Pons (tissue), 1 donor: Measurements from ENCODE around the gene FGFR3.
"Not testable (repeated sequence)": the region's sequence is repeated elsewhere in the genome, so short reads cannot be mapped to it uniquely, and the experiment has no call there.

Experiments used
- DNase-seq: peaks from one replicate; pipeline ENCODE4 v3.0.0-alpha.2; 2016; ENCODE audit warnings: low spot score

FGFR3 gene

DNA sequence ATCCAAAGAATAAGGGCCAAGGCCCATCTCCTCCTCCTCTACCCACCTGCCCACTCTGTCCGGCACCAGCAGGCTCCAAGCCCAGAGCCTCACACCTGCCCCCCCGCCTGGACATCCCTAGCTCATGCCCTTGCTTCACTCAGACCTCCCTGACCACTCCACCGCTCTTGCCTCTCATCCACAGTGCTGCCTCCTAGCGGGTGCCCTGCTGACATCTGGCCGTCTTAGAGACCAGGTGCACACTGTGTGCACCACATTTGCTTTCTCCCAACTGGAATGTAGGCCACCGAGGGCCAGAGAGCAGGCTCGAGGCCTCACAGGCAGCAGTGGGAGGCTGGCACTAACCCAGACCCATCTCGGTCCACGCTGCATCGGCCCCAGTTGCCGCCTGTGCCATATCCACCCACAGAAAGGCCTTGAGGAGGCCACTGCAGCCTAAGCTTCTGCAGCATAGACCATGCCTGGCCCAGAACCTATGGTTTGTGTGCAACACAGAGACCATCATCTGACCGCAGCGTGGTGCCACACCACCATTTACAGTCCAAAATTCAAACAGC lies 49.3 kb downstream of the FGFR3 start:
- DNase-seq: no peak

DNA sequence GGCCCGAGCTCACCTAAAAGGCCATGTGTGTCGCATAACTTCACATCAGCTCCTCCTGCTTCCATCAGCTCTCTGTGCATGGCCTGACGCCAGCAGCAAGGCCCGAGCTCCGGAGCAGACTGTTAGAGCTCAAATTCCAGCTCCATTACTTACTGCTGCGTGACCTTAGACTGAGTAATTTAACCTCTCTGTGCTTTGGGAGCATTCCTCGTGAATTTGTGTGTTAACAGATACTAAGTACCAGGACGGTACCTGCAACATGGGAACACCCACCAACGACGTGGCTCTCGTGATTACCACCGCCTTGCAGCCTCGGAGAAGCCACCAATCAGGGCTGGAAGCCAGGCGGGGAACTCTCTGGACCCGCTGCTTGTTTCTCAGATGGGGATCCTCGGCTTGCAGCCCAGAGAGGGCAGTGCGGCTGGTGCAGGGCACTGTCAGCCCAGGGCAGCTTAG lies 49.9 kb downstream of the FGFR3 start:
- peak; percentile 31 for DNase-seq

DNA sequence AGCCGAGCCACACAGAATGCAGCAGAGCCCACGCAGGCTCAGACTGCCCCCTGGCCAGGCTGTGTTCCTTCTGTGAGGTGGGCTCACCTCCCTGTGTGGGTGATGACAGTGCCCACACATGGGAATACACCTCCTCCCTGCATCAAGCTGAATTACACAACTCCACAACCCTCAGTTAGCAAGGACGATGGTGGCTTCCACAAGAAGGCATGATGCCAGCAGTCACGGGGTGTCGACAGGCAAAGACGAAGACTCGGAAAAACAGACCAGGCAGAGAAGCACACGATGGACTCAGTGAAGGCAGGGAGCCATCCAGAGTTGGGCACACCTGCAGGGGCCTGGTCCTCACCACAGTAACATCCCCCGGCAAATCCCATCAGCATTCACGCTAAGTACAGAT lies 50.8 kb downstream of the FGFR3 start:
- peak; percentile 49 for DNase-seq

DNA sequence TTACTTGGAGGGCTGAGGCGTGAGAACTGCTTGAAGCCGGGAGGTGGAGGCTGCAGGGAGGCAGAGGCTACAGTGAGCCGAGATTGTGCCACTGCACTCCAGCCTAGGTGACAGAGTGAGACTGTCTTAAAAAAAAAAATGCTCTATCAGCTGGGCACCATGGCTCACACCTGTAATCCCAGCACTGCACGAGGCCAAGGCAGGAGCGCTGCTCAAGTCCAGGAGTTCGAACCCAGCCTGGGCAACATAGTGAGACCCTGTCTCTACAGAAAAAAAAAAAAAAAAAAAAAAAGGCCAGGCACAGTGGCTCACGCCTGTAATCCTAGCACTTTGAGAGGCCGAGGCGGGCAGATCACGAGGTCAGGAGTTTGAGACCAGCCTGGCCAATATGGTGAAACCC lies 51.5 kb downstream of the FGFR3 start:
- DNase-seq: not testable (repeated sequence)

DNA sequence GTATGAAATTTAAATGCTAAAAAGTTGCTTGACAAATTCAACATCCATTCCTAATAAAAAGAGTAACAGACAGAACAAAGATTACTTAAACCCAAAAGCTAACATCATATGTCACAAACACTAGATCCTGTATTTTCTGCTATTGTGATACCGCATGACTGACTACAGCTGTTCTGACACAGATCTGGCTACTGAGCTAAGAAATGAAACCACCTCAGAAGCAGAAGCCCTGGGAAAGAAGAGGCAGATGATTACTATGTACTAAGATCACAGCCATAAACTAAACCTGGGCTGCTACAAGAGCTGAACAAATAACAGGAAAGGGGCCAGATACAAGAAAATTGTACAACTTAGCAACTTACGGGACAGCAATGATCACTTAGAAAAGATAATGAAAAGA lies 53.5 kb downstream of the FGFR3 start:
- DNase-seq: no peak

DNA sequence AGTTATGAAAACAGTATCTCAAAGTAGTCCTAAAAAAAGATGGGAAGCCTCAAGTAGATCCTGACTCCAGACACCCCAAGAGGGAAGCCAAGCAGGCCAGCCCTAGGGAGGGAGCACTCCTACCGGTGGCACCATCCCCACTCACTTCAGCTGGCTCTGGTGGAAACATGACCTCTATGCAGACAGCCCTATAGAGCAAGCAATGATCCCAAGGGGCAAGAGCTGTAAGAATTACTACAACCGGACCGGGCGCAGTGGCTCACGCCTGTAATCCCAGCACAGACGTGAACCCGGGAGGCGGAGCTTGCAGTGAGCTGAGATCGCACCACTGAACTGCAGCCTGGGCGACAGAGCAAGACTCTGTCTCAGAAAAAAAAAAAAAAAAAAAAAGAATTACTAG lies 57.2 kb downstream of the FGFR3 start:
- no peak for DNase-seq

DNA sequence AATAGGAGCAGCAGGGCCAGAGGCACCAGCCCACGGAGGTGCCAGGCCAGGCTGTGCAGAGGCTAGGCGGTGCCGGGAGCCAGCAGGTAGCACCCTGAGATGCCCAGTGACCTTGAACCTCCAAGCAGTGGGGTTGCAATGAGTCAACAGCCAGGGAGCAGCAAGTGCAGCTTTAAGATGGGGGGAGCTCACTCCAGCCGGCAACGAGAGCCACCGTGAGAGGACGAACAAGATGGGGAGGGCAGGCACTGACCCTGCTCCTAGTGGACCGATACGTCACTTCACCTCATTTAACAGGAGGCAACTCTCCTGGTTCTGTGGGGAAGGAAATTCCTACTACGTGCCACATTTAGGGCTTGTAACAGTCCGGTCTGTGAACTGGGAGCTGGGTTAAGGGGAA lies 58.1 kb downstream of the FGFR3 start:
- DNase-seq: no peak

DNA sequence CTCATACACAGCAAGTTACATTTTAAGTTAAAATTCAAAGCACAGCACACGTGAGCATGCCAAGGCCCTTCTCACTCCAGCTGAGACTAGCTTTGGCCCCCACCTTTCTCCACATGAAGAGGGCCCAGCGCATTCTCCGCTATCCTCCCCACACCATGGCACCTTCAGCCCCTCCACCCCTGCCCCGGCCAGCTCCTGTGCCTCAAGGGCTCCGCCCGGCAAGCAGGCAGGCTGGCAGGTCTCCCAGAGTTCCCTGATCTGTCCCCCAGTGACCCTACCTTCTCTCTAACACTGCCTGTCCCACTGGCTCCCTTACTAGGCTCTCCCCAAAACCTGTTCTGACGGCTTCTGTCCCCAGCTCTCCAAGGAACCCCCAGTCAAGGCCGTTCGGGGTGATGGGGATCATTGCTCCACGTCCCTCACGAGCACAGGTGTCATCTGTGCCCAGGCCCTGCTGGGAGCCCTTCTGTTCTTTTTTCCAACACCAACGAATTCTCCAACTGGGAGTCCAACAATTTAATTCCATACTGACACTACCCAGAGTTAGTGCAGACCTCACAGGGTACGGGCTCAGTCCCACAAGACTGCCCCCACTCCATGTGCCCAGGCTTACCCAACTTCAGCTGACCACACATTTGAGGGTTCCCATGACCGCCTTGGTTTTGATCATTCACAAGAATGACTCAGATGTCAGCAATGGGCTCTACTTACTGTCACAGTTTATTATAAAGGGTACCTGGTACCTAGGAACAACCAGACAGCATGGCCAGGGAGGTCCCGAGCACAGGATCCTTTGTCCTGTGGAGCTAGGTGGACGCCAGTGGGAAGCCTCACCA lies 58.7 kb downstream of the FGFR3 start:
- no peak for DNase-seq

DNA sequence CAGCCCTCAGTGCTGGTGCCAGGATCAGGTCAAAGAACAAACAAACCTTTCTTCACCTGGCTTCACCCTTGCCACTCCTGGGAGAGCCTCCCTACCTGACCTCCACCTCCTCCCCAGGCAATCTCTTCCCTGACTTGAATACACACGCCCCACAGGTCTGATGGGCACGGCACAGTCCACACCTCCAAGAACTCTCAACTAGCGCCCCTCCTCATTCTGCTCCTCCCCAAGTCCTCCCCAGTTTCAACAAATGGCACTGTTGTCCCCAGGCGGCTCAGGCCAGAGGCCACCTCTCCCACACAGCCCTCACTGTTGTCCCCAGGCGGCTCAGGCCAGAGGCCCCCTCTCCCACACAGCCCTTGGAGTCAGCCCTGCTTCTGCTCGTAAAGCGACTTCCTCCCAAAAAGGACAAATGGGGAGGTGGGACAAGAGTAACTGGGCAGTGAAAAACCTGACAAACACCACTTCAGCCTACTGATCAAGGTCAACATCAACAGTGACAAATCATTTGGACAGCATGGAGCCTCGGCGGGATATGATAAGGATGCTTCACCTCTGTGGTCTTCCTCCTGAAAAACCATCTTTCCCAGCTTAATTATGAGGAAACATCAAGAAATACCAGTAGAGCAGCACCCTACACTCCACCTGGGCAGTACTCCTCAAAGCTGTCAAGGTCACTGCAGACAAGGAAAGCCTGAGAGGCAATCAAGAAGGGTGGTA lies 60.0 kb downstream of the FGFR3 start:
- DNase-seq: no peak

DNA sequence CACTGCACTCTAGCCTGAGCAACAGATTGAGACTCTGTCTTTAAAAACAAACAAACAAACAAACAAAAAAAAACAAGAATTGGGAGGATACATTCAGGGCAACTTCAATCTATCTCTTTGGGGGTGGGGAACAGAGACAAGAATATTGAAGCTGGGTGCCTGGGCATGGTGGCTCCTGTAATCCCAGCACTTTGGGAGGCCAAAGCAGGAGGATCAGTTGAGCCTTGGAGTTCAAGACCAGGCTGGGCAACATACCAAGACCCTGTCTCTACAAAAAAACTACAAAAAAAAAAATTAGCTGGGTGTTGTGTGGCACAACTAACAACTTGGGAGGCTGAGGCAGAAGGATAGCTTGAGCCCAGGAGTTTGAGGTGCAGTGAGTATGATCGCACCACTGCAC lies 61.7 kb downstream of the FGFR3 start:
- no peak for DNase-seq

DNA sequence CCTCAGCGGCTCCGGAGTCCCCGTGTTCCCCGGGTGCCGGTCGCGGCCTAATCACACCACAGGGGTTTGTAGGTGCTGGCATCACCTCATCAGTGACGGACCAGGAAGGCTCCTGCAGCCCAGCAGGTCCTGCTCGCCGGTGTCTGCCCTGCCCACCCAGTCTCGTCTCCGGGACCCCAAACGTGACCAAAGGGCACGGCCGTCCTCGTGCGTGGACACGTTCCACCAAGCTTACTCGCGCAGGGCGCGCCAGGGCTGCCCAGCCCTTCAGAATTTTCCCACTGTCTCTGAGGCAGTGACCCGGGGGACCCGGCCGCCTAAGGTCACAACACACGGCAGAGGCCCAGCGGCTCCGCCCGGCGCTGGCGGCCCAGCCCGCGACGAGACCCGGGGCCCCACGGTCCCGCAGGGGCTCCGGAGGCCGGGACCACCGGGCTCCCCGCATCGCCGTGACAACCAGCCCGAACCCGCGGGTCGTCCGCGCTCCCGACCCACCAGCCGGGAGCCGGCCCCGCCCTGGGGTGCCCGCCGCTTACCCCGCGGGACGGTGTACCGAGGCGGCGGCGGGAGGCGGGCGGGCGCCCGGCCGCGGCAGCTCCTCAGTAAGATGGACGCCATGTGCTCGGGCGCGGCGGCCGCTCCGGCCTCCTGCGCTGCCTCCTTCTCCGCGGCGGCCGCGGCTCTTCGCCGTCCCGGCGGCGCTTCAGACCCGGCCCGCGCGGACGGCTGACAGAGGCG lies 62.4 kb downstream of the FGFR3 start:
- DNase-seq: no peak

DNA sequence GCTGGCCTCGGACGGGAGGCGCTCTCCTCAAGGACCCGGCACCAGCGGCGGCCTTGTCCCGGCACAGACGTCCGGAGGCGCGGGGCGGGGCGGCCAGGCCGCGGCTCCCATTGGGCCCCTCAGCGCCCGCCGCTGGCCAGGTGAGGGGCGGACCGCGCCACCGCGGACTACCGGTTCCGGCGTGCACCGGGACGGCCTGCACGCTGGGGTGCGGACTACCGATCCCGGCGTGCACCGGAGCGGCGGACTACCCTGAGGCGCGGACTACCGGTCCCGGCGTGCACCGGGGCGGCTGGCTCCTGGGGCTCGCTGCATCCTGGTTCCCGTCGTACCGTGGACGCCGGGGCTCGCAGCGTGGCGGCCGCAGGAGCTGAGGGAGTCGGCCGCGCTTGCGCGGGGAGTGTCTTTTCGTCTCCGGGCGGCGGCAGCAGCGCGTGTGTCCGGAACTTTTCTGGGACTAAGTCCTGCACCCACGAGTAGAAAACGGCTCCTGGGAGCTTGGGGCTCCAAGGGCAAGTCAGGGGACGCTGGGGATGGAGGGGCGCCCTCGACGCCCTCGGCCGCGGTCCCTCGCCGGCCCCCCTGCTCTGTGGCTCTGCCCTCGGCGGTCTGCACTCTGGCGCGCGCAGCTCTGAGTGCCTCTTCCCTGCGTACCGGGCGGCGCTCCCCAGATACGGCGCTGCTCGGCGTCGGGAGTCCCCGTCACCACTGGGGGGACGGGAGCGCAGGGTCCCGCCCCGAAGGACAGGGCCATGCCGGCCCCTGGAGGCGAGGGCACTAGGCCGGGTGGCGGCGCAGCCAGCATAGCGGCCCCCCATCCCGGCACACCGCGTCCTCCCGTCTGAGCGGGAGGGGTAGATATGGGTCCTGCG lies 63.2 kb downstream of the FGFR3 start, which contains the start of gene LETM1:
TSS of gene LETM1 (minus strand) at position 86 of the 872 bp plus-strand sequence. CDS start 206 bp downstream, outside the sequence.
- DNase-seq: peak; percentile 88

DNA sequence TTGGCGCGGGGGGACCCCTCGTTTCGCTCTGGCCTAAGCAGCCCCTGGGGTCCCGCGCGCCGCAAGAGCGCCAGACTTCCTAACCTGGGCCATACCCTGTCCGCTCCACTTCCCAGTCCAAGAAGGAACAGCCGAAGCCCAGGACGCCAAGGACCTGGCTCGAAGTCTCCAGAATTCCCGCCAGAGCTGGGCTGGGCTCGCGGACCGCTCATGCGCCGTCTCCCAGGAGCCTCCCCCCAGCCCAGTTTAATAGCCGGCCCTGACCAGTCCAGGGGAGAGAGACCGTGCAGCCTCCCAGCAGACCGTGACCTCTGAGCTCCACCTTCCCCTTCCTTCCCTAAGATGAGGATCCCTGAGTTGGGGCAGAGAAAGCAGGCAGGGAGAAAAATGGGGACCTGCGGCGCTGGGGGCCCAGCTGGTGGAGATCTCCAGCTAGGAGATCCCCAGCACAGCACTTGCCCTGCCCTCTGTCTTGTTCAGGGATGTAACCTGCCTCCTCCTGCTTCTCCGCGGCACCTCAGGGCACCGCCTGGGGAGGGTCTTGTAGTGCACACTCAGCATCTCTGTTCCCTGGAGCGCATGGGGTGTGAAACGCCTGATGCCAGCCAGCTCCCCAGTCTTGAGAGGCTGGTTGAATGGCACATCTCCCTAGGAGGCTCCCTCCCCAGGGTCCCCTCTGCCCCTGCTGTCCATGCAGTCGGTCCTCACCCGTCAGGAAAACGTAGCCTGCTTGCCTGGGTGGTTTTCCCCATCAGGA lies 64.0 kb downstream of the FGFR3 start:
- no peak for DNase-seq

DNA sequence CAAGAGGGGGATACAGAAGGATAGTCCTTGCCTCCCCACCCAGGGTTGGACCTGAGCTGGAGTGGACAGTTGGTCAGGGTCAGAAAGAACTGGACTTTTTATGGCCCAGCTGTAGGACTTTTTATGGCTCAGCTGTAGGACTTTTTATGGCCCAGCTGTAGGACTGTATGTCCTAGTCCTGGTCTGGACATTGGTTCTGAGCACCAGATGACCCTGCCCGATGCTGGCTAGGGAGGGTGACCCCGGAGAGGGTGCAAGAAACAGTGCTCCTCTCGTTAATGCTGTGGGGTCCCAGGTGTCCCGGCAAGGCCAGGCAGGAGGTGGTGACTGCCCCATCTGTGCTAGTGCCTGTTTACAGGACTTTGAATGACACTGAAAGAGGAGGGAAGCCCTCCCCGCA lies 64.8 kb downstream of the FGFR3 start:
- no peak for DNase-seq
